ENCODE measurements around the gene UTS2B.

Gene UTS2B

GRCh38 chr3:191269289-191270085 lies 60.8 kb downstream of the UTS2B start:
- no peak for DNase-seq

GRCh38 chr3:191268737-191269136 lies 61.6 kb downstream of the UTS2B start:
- no peak for DNase-seq

GRCh38 chr3:191263850-191264249 lies 66.5 kb downstream of the UTS2B start:
- DNase-seq, result no peak

DNA sequence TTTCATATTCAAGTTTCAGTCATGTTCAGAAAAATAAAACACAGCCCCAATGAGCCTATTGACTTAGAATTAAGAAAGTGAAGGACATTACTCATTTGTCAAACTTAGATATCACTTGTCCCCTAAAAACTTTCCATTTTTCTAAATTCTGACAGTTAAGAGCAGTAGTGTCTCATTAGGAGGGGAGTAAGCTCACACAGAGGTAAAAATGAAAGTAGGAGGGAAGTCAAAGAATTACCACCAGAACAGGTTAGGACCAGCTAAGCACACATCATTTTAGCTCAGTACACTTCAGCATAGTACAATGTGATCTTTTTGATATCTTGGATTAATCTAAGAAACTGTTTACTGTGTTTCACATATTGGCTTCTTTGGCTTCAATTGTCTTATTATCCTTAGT lies 67.0 kb downstream of the UTS2B start:
- DNase-seq, result no peak

- no peak for DNase-seq
Observed at GRCh38 chr3:191262650-191263049, 67.7 kb downstream of the UTS2B start.

DNA sequence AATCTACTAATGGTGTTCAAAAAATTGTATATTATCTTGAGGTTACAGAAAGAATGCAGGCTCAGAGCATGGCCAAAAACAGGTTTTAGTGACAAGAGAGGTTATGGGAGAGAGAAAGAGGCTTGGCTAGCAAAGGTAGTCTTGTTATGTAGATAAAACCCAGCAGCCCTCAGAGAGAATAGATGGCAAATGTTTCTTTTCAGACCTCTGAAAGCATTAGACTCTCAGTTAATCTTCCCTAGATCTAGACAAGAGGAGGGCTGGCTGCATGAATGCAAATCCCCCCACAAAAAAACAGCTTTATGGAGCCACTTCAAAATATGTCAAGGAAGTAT lies 69.1 kb downstream of the UTS2B start:
- DNase-seq, result no peak

DNA sequence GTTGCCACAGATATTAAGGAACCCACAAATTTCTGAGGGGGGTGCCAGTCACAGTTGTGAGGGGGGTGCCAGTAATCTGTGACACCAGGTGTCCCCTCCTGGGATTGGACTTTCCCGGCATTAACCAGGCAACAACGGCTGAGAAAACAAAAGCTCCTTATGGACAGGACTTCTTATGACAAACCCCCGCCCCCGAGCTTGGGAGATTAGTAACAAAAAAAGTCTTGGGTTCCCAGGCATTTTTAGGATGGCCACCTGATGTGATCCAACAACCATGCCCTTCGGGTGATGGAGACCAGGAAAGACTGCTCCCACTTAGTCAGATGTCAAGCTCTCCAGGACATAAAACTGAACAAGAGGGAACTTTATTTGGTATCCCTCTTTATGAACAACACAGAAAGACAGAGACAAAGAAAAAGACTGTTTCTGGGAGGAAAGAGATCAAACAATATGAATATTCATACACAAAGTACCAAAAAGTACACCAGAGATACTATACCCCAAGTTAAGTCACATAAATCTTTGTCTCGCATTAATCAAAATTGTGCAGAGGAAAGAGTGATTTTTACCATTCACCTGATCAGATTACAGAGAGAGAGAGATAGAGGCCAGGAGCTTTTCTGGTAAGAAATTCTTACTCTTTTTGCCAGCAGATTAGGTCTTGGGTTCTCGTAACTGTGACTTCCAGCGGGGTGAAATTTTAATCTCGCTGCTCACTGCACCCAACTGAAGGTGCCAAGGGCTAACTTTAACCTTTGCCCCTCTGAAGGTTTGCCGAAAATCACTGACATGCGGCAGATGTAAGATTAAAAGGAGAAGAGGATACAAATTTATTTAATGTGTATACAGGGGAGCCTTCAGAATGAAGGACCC lies 69.7 kb downstream of the UTS2B start:
- DNase-seq, result no peak

- DNase-seq, result no peak
Observed at GRCh38 chr3:191259486-191259885, 70.8 kb downstream of the UTS2B start.

GRCh38 chr3:191257286-191257685 lies 73.0 kb downstream of the UTS2B start:
- no peak for DNase-seq

- no peak for DNase-seq
Observed at GRCh38 chr3:191256405-191256804, 73.9 kb downstream of the UTS2B start.

- DNase-seq, result no peak
Observed at GRCh38 chr3:191255156-191255555, 75.2 kb downstream of the UTS2B start.

GRCh38 chr3:191254098-191254873 lies 76.0 kb downstream of the UTS2B start:
- no peak for DNase-seq

- no peak for DNase-seq
Observed at GRCh38 chr3:191253089-191253799, 77.1 kb downstream of the UTS2B start.

DNA sequence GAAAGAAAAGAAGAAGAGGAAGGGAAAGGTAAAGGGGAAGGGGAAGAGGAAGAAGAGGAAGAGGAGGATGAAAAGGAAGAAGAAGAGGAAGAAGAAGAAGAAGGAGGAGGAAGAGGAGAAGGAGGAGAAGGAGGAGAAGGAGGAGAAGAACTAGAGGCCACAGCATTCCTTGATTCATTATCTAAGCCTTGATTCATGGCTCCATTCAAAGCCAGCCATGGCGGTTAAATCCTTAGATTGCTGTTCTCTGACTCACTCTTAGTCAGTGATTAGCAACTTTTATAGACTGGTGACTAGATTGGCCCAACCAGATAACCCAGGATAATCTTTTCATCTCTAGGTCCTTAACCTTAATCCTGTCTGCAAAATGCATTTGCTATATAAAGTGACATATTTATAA lies 83.7 kb downstream of the UTS2B start:
- no peak for DNase-seq

DNA sequence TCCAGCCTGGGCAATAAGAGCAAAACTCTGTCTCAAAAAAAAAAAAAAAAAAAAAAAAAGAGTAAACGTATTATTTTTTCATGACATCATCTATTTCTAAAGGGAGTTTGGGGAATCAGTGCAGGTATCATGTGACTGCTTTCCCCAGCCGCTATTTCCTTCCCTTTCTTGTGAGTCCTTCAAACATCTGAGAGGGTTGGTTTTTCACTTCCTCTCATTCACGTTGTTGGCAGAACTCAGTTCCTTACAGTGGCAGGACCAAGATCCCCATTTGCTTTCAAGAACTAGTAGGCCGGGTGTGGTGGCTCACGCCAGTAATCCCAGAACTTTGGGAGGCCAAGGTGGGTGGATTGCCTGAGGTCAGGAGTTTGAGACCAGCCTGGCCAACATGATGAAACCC lies 84.3 kb downstream of the UTS2B start:
- DNase-seq, result peak in 1 of 2 donors; percentile 20

GRCh38 chr3:191244242-191244867 lies 86.0 kb downstream of the UTS2B start:
- no peak for DNase-seq

GRCh38 chr3:191240486-191240885 lies 89.8 kb downstream of the UTS2B start:
- DNase-seq, result no peak

DNA sequence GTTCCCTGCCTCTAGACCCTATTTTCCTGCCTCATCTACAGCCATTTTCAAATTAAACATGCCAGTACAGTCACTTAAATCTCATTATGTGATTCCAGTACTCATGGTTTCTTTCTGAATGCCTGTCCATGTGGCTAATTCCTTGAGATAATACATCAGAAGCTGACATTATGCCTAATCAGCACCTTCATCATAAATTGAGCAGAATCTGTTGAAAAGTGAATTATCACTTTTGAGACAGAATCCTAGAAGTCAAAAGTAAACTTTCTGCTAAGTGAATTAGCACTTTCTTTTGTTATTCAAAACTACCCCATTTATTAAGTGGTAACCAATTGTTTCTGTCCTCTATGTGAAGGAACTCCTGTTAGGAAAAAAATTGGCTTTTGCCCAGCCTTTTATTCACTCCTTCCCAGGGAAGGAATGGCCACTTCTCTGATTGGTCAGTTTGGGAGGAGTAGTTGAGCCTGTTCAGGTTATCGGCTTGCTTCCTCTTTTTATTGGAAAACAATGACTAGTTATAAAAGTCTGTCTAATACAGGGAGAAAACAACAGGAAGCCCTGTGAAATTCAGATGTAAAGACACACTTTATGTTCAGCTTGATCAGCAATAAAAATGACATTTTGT lies 90.8 kb downstream of the UTS2B start:
- DNase-seq, result no peak

DNA sequence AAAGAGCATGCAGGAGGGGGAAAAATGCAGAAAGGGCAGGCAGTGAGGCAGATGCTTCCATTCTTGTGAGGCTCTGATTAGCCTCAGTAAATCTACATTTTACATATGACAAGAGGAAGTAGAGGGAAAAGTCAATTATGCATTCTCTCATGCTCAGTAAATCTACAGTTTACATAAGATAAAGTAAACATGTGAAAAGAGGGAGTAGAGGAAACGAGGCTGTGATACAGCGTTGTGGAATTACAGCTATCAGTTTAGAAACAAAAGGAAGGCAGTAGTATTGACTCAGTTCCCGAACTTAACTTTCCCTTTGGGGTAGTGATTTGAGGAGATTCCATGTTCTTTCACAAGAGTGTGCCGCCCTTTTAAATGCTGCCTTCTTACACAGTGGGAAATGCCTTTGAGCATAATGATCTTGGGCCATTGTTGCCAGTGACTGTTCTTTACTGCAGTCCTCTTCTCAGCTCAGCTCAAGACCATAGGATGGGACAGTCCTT lies 92.0 kb downstream of the UTS2B start:
- DNase-seq, result no peak

DNA sequence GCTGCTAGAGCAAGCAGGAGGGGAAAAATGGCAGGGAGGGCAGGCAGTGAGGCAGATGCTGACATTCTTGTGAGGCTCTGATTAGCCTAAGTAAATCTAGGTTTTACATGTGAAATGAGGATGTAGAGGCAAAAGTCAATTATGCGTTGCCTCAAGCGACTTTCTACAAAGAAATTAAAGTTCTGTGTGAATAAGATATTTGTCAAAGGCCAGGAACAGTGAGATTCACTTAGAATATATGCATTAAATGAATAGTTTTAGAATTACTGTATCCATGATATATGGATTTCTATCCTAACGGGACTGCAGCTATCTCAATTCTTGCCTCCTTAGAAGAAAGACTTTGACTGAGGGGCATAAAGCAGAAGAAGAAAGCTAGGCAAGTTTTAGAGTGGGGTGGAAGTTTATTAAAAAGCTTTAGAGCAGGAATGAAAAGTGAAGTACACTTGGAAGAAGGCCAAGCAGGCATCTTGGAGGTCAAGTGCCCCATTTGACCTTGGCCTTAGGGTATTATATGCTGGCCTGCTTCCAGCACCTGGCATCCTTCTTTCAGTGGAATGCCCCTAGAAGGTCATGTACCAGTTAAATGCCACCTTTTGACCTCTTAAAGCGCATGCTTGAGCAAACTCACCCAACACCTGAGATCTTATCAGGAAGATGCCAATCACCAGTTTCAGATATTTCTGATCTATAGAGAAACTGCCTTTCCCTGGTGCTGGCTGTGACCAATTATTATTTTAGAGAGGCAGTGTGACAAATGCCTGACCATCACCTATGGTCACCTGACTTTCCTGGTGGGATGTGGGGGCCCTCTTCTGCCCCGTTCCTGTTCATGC lies 93.1 kb downstream of the UTS2B start:
- DNase-seq, result no peak

DNA sequence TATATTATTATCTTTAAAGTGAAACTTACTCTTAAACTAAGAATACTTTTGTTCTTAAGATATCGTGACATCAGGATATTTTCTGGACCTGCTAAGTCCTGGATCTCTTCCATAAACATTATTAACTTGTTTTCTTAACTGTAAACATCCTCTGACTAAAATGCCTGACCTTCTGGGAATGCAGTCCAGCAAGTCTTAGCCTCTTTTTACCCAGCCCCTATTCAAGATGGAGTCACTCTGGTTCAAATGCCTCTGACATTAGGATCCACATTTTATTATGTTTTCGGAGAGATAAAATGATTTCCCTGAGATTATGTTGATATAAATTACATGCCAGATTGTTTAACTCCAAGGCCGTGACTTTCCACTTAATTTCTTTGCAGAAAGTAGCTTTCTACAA lies 93.7 kb downstream of the UTS2B start:
- DNase-seq, result no peak

All from bone marrow (tissue), 2 donors.